ENCODE data around the gene INSL3.
A peak's percentile ranks its signal among the peaks of the same experiment; 100 is the strongest.

The INSL3 gene

DNA sequence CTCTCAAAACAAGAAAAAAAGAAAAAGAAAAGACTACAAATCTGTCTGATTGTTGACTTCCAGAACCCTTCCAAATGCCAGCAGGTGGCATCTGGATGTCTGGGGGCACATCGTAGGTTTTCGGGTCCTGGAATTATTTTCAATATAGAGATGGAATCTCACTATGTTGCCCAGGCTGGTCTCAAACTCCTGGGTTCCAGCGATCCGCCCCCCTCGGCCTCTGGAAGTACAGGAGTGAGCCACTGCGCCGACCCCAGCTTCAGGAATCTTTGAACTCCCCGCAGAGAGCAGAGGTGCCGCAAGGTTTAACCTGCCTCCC, 26.9 kb downstream of the INSL3 start:
- Histone ChIP-seq H2BK5ac (ENCODE audit: low read depth, low read length, poor library complexity) (no peak overlapping the region), H3K14ac (ENCODE audit: low read length) (no peak overlapping the region), H4K8ac (ENCODE audit: low read depth, low read length) (no peak overlapping the region), H2AK5ac (ENCODE audit: low read length) (no peak overlapping the region), H2BK120ac (ENCODE audit: insufficient read depth, low read length, poor library complexity) (no peak overlapping the region), H3K27me3 (ENCODE audit: insufficient read depth, low read length) (peaks cover 14% of the 10 kb centered on the region), H3K79me1 (ENCODE audit: low read length) (no peaks in the 10 kb centered on the region), H4K91ac (ENCODE audit: low read depth, low read length) (no peak overlapping the region), H3K4me3 (ENCODE audit: low read depth, low read length) (no peak overlapping the region), H3K4me1 (ENCODE audit: control insufficient read depth in 1 of 2, insufficient read depth in 2 of 2, low read length in 2 of 2) (peaks cover 0 to 11% of the 10 kb centered on the region in 2 experiments), H3K27ac (ENCODE audit: low read depth, low read length) (no peak overlapping the region), H2BK12ac (ENCODE audit: low read length) (no peak overlapping the region), H2AFZ (ENCODE audit: insufficient read depth, low read length, poor library complexity) (no peak overlapping the region), H3K9ac (ENCODE audit: low read length) (no peak overlapping the region), H3K4me2 (ENCODE audit: low read length) (no peak overlapping the region), H3K79me2 (ENCODE audit: control insufficient read depth, insufficient read depth, low read length, poor library complexity) (no peaks in the 10 kb centered on the region), H3K4ac (ENCODE audit: low read depth, low read length) (no peak overlapping the region), H3K36me3 (ENCODE audit: control insufficient read depth in 1 of 2, insufficient read depth in 2 of 2, low read length in 2 of 2) (no peaks in the 10 kb centered on the region), H3K9me3 (ENCODE audit: insufficient read depth, low read depth, low read length) (peaks cover 14% of the 10 kb centered on the region), H4K12ac (ENCODE audit: low read depth, low read length) (no peak overlapping the region), H3K18ac (ENCODE audit: low read length) (no peak overlapping the region), H3K23ac (ENCODE audit: low read length) (no peak overlapping the region)
- no CpG with 5 or more reads among the region's 9 CpGs for WGBS (ENCODE audit: extremely low coverage, insufficient coverage, insufficient read length)
- DNase-seq = no peak

DNA sequence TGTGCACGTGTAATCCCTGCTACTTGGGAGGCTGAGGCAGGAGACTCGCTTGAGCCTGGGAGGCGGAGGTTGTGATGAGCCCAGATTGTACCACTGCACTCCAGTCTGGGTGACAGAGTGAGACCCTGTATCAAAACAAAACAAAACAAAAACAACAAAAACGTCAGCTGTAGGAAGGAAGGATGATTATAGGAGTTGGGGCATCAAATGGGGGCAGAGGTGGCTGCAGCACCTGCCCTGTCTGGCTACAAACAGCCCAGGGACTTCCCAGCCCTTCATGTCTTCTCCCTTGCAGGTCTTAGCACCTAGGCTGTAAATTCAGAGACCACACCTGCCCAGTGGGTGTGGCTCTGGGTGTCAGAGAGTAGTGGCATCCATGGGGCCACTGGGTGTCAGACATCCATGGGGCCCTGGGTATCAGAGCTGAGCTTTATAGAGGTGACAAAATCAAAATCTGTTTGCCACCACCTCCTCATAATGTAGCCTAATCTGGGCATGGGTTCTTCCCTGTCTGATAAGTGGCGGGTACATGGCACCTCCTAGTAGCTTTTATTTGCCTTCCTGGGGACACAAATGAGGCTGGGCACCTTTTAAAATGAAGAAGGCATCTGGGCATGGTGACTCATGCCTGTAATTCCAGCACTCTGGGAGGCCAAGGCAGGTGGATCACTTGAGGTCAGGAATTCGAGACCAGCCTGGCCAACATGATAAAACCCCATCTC, 31.1 kb downstream of the INSL3 start:
- WGBS (ENCODE audit: extremely low coverage, insufficient coverage, insufficient read length) = no CpG with 5 or more reads among the region's 6 CpGs
- Histone ChIP-seq H3K4me3 (ENCODE audit: low read depth, low read length) (no peak overlapping the region), H4K91ac (ENCODE audit: low read depth, low read length) (no peak overlapping the region), H3K23ac (ENCODE audit: low read length) (no peak overlapping the region), H2AFZ (ENCODE audit: insufficient read depth, low read length, poor library complexity) (no peak overlapping the region), H3K79me2 (ENCODE audit: control insufficient read depth, insufficient read depth, low read length, poor library complexity) (no peaks in the 10 kb centered on the region), H3K9ac (ENCODE audit: low read length) (no peak overlapping the region), H2BK120ac (ENCODE audit: insufficient read depth, low read length, poor library complexity) (no peak overlapping the region), H4K8ac (ENCODE audit: low read depth, low read length) (no peak overlapping the region), H3K27ac (ENCODE audit: low read depth, low read length) (no peak overlapping the region), H3K9me3 (ENCODE audit: insufficient read depth, low read depth, low read length) (peaks cover 6% of the 10 kb centered on the region), H2BK12ac (ENCODE audit: low read length) (no peak overlapping the region), H3K4me1 (ENCODE audit: control insufficient read depth in 1 of 2, insufficient read depth in 2 of 2, low read length in 2 of 2) (peaks cover 0 to under 1% of the 10 kb centered on the region in 2 experiments), H3K79me1 (ENCODE audit: low read length) (no peaks in the 10 kb centered on the region), H3K36me3 (ENCODE audit: control insufficient read depth in 1 of 2, insufficient read depth in 2 of 2, low read length in 2 of 2) (no peaks in the 10 kb centered on the region), H4K12ac (ENCODE audit: low read depth, low read length) (no peak overlapping the region), H2BK5ac (ENCODE audit: low read depth, low read length, poor library complexity) (no peak overlapping the region), H3K4ac (ENCODE audit: low read depth, low read length) (no peak overlapping the region), H3K18ac (ENCODE audit: low read length) (no peak overlapping the region), H3K4me2 (ENCODE audit: low read length) (no peak overlapping the region), H3K27me3 (ENCODE audit: insufficient read depth, low read length) (peaks cover 8% of the 10 kb centered on the region), H3K14ac (ENCODE audit: low read length) (no peak overlapping the region), H2AK5ac (ENCODE audit: low read length) (no peak overlapping the region)
- DNase-seq = peak in 1 of 2 donors; percentile 18

DNA sequence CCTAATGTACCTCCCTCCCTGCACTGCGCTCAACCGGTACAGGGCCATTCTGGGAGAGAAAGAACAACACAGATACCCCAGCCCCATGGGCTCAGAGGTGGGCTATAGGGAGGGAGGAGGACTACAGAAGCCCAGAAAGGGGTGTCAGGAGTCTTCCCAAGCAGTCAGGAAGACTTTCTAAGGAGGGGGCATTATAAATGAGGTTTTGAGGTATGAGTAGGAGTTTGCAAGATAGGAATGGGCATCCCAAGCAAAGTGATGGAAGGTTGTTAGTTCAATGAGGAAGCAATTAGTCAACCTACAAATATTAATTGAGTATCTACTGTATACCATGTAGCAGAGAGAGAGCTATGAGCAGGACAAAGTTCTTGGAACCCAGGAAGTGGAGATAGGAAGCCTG, 32.7 kb downstream of the INSL3 start:
- no peak overlapping the region for H3K27ac ChIP-seq (ENCODE audit: low read depth, low read length)
- H3K79me2 ChIP-seq (ENCODE audit: control insufficient read depth, insufficient read depth, low read length, poor library complexity) = no peaks in the 10 kb centered on the region
- H3K36me3 ChIP-seq (ENCODE audit: control insufficient read depth in 1 of 2, insufficient read depth in 2 of 2, low read length in 2 of 2) = no peaks in the 10 kb centered on the region
- H2AFZ ChIP-seq (ENCODE audit: insufficient read depth, low read length, poor library complexity) = no peak overlapping the region
- H3K27me3 ChIP-seq (ENCODE audit: insufficient read depth, low read length) = no peaks in the 10 kb centered on the region
- H3K79me1 ChIP-seq (ENCODE audit: low read length) = no peaks in the 10 kb centered on the region
- H4K8ac ChIP-seq (ENCODE audit: low read depth, low read length) = no peak overlapping the region
- WGBS (ENCODE audit: extremely low coverage, insufficient coverage, insufficient read length) = no CpG with 5 or more reads among the region's 2 CpGs
- no peak overlapping the region for H3K4me2 ChIP-seq (ENCODE audit: low read length)
- H2BK5ac ChIP-seq (ENCODE audit: low read depth, low read length, poor library complexity) = no peak overlapping the region
- H4K12ac ChIP-seq (ENCODE audit: low read depth, low read length) = no peak overlapping the region
- H3K9ac ChIP-seq (ENCODE audit: low read length) = no peak overlapping the region
- no peak overlapping the region for H4K91ac ChIP-seq (ENCODE audit: low read depth, low read length)
- DNase-seq = no peak
- H3K14ac ChIP-seq (ENCODE audit: low read length) = no peak overlapping the region
- H3K4ac ChIP-seq (ENCODE audit: low read depth, low read length) = no peak overlapping the region
- H2BK120ac ChIP-seq (ENCODE audit: insufficient read depth, low read length, poor library complexity) = no peak overlapping the region
- no peaks in the 10 kb centered on the region for H3K4me1 ChIP-seq (ENCODE audit: control insufficient read depth in 1 of 2, insufficient read depth in 2 of 2, low read length in 2 of 2)
- no peak overlapping the region for H3K4me3 ChIP-seq (ENCODE audit: low read depth, low read length)
- H2BK12ac ChIP-seq (ENCODE audit: low read length) = no peak overlapping the region
- H3K23ac ChIP-seq (ENCODE audit: low read length) = no peak overlapping the region
- no peak overlapping the region for H2AK5ac ChIP-seq (ENCODE audit: low read length)
- H3K18ac ChIP-seq (ENCODE audit: low read length) = no peak overlapping the region
- H3K9me3 ChIP-seq (ENCODE audit: insufficient read depth, low read depth, low read length) = peaks cover 2% of the 10 kb centered on the region

DNA sequence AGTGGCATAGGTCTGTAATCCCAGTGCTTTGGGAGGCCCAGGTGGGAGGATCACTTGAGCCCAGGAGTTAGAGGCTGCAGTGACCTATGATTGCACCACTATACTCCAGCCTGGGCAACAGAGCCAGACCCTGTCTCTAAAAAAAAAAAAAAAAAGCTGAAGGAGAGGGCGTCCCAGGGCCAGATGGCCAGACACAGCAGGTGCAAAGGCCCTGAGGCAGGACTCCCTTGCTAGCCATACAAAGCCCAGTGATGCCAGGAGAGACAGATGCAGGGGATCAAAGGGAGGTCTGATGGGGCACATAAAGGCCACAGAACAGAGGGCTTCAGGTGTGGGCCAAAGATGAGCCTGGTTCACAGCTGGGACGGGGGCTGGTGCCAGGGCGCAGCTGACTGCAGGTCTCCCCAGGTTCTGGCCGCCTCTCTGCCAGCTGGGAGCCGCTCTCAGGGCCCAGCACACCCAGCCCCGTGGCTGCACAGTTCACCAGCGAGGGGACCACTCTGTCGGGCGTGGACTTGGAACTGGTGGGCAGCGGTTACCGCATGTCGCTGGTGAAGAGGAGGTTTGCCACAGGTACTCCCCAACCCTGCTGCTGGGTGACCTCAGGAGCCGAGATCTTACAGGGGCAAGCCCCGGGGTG, 33.9 kb downstream of the INSL3 start:
- Histone ChIP-seq H3K27me3 (ENCODE audit: insufficient read depth, low read length) (no peaks in the 10 kb centered on the region), H3K4me1 (ENCODE audit: control insufficient read depth in 1 of 2, insufficient read depth in 2 of 2, low read length in 2 of 2) (no peaks in the 10 kb centered on the region), H3K23ac (ENCODE audit: low read length) (no peak overlapping the region), H2AFZ (ENCODE audit: insufficient read depth, low read length, poor library complexity) (no peak overlapping the region), H3K14ac (ENCODE audit: low read length) (no peak overlapping the region), H3K79me1 (ENCODE audit: low read length) (no peaks in the 10 kb centered on the region), H3K9ac (ENCODE audit: low read length) (no peak overlapping the region), H3K4me3 (ENCODE audit: low read depth, low read length) (no peak overlapping the region), H3K18ac (ENCODE audit: low read length) (no peak overlapping the region), H2AK5ac (ENCODE audit: low read length) (no peak overlapping the region), H4K8ac (ENCODE audit: low read depth, low read length) (no peak overlapping the region), H2BK120ac (ENCODE audit: insufficient read depth, low read length, poor library complexity) (no peak overlapping the region), H4K12ac (ENCODE audit: low read depth, low read length) (no peak overlapping the region), H2BK5ac (ENCODE audit: low read depth, low read length, poor library complexity) (no peak overlapping the region), H4K91ac (ENCODE audit: low read depth, low read length) (no peak overlapping the region), H3K27ac (ENCODE audit: low read depth, low read length) (no peak overlapping the region), H3K9me3 (ENCODE audit: insufficient read depth, low read depth, low read length) (peaks cover 4% of the 10 kb centered on the region), H3K36me3 (ENCODE audit: control insufficient read depth in 1 of 2, insufficient read depth in 2 of 2, low read length in 2 of 2) (no peaks in the 10 kb centered on the region), H3K4ac (ENCODE audit: low read depth, low read length) (no peak overlapping the region), H3K79me2 (ENCODE audit: control insufficient read depth, insufficient read depth, low read length, poor library complexity) (no peaks in the 10 kb centered on the region), H3K4me2 (ENCODE audit: low read length) (no peak overlapping the region), H2BK12ac (ENCODE audit: low read length) (no peak overlapping the region)
- no peak for DNase-seq
- no CpG with 5 or more reads among the region's 14 CpGs for WGBS (ENCODE audit: extremely low coverage, insufficient coverage, insufficient read length)

Measured in trophoblast cell (in vitro differentiated cells and primary cell).